GM18909 (cell line): ENCODE measurements around the gene TGFB1I1.
"Not testable (repeated sequence)": the region's sequence is repeated elsewhere in the genome, so short reads cannot be mapped to it uniquely, and the experiment has no call there.

Experiments used
- ATAC-seq: cut with Tn5 transposase; IDR thresholded peaks from one replicate; pipeline ENCODE4 v1.9.1; 2021; ENCODE audit warnings: mild to moderate bottlenecking; ENCODE audit not compliant: unreplicated experiment, poor library complexity

Gene TGFB1I1

GRCh38 chr16:31471875-31472708 lies at the start of gene TGFB1I1:
TGFB1I1 (plus strand) TSS chr16:31472152; CDS start chr16:31472189, 37 bp downstream.
- ATAC-seq: no peak

- ATAC-seq: no peak
These were observed 48.7 kb upstream of the TGFB1I1 start for GRCh38 chr16:31423241-31423640.

GRCh38 chr16:31423801-31424200 lies 48.2 kb upstream of the TGFB1I1 start:
- ATAC-seq: no peak

GRCh38 chr16:31427441-31428278 lies 44.3 kb upstream of the TGFB1I1 start:
- ATAC-seq: no peak

- no peak for ATAC-seq
These were observed 43.7 kb upstream of the TGFB1I1 start, which contains the start of gene COX6A2 for GRCh38 chr16:31428279-31428597. COX6A2 (minus strand) TSS chr16:31428360; CDS start chr16:31428325, 35 bp downstream.

- no peak for ATAC-seq
These were observed 43.2 kb upstream of the TGFB1I1 start for GRCh38 chr16:31428638-31429247.

- no peak for ATAC-seq
These were observed 42.6 kb upstream of the TGFB1I1 start for GRCh38 chr16:31429314-31429713.

- no peak for ATAC-seq
These were observed 42.2 kb upstream of the TGFB1I1 start for GRCh38 chr16:31429796-31430195.

GRCh38 chr16:31430380-31431052 lies 41.4 kb upstream of the TGFB1I1 start:
- ATAC-seq: no peak

GRCh38 chr16:31435341-31436220 lies 36.4 kb upstream of the TGFB1I1 start:
- no peak for ATAC-seq

- no peak for ATAC-seq
These were observed 35.5 kb upstream of the TGFB1I1 start for GRCh38 chr16:31436221-31437045.

GRCh38 chr16:31438414-31438813 lies 33.5 kb upstream of the TGFB1I1 start:
- no peak for ATAC-seq

- not testable (repeated sequence) for ATAC-seq
These were observed 32.9 kb upstream of the TGFB1I1 start for GRCh38 chr16:31439023-31439422.

GRCh38 chr16:31439519-31439918 lies 32.4 kb upstream of the TGFB1I1 start:
- no peak for ATAC-seq

- no peak for ATAC-seq
These were observed 31.3 kb upstream of the TGFB1I1 start for GRCh38 chr16:31440516-31441184.

- no peak for ATAC-seq
These were observed 30.0 kb upstream of the TGFB1I1 start for GRCh38 chr16:31441956-31442355.

GRCh38 chr16:31445931-31446330 lies 26.0 kb upstream of the TGFB1I1 start:
- ATAC-seq: not testable (repeated sequence)

- no peak for ATAC-seq
These were observed 20.8 kb upstream of the TGFB1I1 start for GRCh38 chr16:31451201-31451600.
